CD4-positive, alpha-beta T cell treated with Interleukin-6 for 4 hours (primary cell): ENCODE results near the gene TNFSF13.

ENCODE experiments used
- DNase-seq: peaks from one replicate; pipeline ENCODE4 v3.0.0-alpha.2; 2020; ENCODE audit warnings: mixed read lengths

TNFSF13 gene

DNA sequence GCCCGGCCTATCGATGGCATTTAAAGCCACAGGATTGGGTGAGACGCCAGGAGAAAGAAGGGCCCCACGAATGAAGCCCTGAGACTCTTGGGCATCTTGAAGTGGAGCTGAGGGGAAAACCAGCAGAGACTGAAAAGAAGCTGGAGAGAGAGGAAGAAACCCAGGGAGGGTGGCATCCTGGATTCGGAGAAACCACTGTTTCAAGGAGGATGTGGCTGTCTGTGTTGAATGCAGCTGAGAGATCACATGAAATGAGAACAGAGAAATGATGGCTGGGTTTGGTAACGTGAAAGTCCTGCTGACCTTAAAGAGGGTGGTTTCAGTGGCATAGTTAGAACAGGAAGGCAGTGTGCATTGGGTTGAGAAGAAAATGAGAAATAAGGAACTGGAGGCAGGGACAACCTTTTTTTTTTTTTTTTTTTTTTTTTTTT lies 5.9 kb upstream of the TNFSF13 start:
- peak; percentile 53 for DNase-seq

GRCh38 chr17:7553356-7553755 lies 5.2 kb upstream of the TNFSF13 start:
- no peak for DNase-seq

DNA sequence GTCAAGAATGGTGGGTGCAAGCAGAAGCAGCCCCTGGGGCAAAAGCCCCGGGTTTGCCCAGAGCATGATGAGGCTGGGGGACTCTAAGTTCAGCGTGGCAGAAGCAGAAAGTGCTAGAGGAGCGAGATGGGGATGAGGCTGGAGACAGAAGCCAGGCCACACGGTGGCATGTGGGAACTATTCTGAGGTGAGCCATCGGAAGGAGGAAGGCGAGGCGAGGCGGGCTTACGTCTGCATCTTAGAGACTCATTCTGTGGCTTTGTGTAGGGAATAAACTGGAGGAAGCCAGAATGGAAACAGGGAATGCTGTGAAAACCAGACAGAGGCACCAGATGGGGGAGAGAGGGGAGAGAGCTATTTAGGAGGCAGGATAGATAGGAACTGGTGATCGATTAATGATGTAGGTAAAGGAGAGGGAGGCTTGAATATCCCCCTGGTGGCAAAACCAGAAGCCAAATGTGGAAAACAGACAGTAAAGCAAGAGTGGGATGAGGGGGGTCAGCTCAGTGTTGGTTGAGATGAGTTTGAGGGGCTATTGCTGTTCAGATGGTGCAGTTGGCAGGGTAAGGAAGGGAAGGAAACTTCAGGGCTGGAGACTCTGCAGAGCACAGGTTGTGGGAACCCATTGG lies 3.1 kb upstream of the TNFSF13 start:
- DNase-seq, result no peak

GRCh38 chr17:7556627-7557026 lies 1.9 kb upstream of the TNFSF13 start:
- no peak for DNase-seq

GRCh38 chr17:7557147-7557764 lies 1.3 kb upstream of the TNFSF13 start:
- DNase-seq, result no peak

GRCh38 chr17:7557775-7558543 lies 591 bp upstream of the TNFSF13 start:
- DNase-seq, result peak; percentile 23

GRCh38 chr17:7559320-7560171 lies 996 bp downstream of the TNFSF13 start:
- DNase-seq, result no peak

DNA sequence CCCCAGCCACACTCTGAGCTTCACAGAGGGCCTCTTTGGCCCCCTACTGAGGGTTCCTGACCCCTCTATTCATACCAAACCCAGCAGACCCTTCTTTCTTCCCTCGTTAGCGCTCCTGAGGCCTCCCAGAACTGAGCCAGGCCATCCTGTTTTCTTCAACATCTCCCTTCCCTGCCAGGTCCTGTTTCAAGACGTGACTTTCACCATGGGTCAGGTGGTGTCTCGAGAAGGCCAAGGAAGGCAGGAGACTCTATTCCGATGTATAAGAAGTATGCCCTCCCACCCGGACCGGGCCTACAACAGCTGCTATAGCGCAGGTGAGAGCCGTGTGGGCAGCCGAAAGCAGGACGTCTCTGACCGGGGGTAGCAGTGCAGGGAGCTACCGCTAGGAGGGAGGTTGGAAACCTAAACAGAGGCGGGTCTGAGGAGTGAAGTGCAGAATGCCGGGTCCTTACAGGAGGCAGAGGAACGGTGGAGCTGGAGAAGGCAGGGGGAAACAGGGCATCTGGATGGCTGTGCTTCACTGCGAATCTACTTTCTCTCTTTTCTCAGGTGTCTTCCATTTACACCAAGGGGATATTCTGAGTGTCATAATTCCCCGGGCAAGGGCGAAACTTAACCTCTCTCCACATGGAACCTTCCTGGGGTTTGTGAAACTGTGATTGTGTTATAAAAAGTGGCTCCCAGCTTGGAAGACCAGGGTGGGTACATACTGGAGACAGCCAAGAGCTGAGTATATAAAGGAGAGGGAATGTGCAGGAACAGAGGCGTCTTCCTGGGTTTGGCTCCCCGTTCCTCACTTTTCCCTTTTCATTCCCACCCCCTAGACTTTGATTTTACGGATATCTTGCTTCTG lies 1.9 kb downstream of the TNFSF13 start:
- DNase-seq, result peak; percentile 61

DNA sequence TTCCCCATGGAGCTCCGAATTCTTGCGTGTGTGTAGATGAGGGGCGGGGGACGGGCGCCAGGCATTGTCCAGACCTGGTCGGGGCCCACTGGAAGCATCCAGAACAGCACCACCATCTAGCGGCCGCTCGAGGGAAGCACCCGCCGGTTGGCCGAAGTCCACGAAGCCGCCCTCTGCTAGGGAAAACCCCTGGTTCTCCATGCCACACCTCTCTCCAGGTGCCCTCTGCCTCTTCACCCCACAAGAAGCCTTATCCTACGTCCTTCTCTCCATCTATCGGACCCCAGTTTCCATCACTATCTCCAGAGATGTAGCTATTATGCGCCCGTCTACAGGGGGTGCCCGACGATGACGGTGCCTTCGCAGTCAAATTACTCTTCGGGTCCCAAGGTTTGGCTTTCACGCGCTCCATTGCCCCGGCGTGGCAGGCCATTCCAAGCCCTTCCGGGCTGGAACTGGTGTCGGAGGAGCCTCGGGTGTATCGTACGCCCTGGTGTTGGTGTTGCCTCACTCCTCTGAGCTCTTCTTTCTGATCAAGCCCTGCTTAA lies 2.6 kb downstream of the TNFSF13 start:
- DNase-seq, result peak; percentile 83

DNA sequence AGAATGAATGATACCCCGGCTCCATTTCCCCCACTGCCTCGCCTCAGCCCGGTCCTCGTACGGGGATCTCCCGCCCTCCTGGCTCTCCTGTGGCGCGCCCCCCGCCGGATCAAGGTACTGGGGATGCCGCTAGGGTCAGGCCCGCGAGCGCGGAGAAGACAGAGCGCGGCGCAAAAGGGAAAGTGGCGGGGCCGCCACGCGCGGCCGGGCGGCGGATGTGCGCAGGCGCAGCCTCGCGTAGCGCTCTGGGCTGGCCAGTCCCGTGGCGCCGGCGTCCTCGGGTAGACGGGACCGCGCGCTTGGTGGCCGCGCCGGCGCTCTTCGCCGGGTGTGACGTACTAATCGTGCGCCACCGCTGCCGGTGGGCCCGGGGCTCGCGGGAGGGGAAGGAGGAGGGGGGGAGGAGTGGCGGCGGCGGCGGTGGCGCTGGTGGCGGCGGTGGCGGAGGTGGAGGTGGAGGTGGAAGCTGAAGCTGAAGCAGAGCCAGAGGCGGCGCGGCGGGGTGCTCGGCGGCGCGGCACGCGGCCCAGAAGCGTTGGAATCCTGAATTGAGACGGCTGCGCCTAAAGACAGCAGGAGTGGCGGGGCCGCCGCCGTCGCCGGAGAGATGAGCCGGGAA lies 3.1 kb downstream of the TNFSF13 start, which contains the start of gene SENP3:
SENP3 (plus strand) TSS at position 331 of the 619 bp plus-strand sequence. CDS start 1,158 bp downstream, outside the sequence.
- DNase-seq, result peak; percentile 92

DNA sequence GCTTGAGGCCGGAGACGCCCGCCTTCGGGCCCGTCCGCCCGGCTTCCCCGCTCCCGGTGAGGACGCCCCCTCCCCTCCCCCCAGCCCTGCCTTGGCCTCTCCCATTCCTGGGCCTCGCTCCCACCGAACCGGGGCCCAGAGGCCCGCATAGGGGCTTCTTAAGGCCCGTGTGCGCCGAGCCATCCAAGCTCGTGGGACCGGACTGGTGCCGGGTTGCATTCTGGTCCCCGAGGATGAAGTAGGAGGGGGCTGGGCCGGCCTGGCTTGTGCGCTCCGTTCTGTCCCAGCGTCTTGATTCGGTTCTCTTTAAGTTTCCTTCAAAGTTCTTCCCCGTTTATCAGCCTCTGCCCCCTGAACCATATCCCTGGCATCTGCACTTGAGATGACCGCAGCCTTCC lies 3.7 kb downstream of the TNFSF13 start:
- DNase-seq, result no peak

- no peak for DNase-seq
These were observed 4.7 kb downstream of the TNFSF13 start for GRCh38 chr17:7563115-7563869.

DNA sequence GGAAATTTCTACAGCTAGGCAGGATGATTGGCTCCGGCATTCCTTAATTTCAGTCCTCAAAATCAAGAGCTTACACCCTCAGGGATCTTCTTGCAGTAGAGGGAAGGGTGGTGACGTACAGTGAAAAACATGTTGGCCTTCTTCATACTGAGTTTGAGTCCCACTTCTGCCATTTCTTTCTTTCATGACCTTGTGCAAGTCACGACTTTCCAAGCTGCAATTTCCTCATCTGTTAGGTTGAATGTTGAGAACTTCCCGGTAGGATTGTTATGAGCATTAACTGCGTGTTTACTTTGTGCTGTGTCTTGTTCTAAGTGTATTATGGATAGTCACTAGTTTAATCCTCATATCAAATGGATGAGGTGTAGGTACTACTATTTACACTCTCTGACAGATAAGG lies 11.0 kb downstream of the TNFSF13 start:
- no peak for DNase-seq

GRCh38 chr17:7570351-7570750 lies 11.8 kb downstream of the TNFSF13 start:
- no peak for DNase-seq

DNA sequence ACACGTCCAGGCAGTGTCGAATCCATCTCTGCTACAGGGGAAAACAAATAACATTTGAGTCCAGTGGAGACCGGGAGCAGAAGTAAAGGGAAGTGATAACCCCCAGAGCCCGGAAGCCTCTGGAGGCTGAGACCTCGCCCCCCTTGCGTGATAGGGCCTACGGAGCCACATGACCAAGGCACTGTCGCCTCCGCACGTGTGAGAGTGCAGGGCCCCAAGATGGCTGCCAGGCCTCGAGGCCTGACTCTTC lies 13.7 kb downstream of the TNFSF13 start:
- no peak for DNase-seq

GRCh38 chr17:7572588-7573323 lies 14.2 kb downstream of the TNFSF13 start:
- DNase-seq, result peak; percentile 99

DNA sequence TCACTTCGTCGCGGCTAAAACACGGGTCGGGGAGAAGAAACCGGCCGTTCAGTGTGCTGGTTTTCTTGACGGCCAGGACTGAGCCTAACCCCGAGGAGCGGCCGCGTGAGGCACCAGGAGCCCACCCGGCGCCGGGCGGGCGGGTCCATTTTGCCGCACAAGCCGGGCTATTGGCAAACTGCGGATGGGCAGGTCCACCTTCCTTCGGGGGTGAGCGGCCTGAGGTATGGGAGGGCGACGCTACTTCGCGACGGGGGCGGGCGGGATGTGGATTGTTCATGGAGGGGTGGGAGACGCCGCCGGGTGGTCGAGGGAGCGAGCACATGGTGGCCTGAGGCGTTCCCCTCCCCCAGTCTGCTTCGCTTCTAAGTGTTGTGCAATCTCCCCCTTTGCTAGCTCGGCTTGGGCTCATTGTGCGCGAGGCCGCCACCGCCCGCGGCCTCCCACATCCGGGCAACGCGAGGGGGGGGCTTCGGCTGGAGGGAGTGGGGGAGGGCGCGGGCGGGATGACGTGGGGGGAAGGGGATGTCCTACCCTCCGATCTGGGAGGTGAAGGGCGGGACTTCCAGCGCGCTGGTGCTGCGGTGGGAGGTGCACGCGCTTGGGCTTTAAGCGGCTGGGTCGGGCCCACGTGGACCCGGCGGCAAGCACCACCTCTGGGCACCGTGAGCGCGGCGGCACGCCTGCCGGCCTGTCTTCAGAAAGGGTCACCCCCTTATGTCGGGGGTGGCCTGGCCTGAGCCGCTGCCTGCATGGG lies 15.0 kb downstream of the TNFSF13 start:
- peak; percentile 95 for DNase-seq

DNA sequence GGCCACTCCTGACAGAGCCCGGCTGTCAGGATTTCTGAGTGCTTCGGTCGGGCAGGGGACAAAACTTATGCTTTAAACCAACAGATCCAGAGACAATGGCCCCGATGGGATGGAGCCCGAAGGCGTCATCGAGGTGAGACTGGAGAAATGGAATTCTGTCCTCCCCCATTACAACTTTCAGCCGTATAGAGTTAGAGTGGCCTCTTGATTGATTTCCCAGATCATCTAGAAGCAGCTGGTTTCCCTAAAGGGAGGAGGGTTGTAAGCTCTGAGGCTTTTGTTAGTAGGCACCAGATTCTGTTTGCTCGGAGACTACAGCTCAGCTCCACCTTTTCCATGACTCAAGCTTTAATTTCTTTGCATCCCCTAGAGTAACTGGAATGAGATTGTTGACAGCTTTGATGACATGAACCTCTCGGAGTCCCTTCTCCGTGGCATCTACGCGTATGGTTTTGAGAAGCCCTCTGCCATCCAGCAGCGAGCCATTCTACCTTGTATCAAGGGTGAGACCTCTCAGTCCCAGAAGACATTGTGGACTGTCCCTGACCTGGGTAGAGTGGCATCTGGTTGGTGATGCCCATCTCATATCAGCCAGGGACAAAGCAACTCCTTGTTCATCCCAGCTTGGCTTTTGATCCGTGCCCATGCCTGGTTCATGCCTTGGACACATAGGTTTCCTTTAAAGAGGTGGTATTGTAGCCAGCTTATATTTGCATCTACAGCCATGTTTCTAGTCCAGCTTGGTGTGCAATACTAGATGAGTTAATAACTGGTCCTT lies 15.8 kb downstream of the TNFSF13 start:
- DNase-seq, result no peak
